ENCODE data around the gene RP9.

RP9 gene

DNA sequence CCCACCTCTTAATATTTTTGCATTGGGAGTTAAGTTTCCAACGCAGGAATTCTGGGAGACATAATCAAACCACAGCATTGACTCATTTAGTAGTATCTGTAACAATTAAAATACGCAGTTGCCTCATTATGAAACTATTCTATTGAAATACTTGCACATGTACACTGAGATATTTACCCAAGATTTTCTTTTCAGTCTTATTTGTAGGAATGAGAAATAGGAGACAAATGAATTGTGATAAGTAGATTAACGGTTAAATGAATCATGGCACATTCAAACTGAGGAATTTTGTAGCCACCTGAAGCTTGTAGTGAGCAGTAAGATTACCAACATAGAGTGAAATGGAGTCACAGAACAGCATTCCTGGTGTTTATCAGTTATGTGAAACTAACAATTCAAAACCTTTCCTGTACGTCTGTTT, 18.1 kb downstream of the RP9 start:
- H3K4me3 ChIP-seq (replicated peaks; ENCODE audit: low read depth, low read length) = no peak overlapping the region
- DNase-seq (ENCODE audit: low read depth) = peak; percentile 47
- TF ChIP-seq, protein P1, sequence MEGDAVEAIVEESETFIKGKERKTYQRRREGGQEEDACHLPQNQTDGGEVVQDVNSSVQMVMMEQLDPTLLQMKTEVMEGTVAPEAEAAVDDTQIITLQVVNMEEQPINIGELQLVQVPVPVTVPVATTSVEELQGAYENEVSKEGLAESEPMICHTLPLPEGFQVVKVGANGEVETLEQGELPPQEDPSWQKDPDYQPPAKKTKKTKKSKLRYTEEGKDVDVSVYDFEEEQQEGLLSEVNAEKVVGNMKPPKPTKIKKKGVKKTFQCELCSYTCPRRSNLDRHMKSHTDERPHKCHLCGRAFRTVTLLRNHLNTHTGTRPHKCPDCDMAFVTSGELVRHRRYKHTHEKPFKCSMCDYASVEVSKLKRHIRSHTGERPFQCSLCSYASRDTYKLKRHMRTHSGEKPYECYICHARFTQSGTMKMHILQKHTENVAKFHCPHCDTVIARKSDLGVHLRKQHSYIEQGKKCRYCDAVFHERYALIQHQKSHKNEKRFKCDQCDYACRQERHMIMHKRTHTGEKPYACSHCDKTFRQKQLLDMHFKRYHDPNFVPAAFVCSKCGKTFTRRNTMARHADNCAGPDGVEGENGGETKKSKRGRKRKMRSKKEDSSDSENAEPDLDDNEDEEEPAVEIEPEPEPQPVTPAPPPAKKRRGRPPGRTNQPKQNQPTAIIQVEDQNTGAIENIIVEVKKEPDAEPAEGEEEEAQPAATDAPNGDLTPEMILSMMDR (IDR thresholded peaks at IDR 0.05; ENCODE audit: low read length, missing control alignments) = no peak

DNA sequence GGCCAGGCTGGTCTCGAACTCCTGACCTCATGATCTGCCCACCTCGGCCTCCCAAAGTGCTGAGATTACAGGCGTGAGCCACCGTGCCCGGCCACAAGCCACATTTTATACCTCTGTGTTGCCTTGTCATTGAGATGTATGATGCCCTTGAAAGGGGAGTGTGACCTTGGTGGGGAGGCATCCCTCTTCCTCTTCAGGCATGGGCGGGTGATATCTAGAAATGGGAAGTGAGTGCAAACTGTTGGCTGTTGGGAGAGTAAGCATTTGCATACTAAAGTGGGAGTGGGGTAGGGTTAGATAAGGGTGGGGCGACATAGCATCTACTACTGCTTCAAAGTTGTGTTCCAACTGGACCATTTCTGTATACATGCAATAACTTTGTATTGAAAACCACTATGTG, 20.1 kb downstream of the RP9 start:
- TF ChIP-seq, protein P1 (IDR thresholded peaks at IDR 0.05; ENCODE audit: low read length, missing control alignments) = no peak
- DNase-seq (ENCODE audit: low read depth) = no peak
- H3K4me3 ChIP-seq (replicated peaks; ENCODE audit: low read depth, low read length) = no peak overlapping the region

DNA sequence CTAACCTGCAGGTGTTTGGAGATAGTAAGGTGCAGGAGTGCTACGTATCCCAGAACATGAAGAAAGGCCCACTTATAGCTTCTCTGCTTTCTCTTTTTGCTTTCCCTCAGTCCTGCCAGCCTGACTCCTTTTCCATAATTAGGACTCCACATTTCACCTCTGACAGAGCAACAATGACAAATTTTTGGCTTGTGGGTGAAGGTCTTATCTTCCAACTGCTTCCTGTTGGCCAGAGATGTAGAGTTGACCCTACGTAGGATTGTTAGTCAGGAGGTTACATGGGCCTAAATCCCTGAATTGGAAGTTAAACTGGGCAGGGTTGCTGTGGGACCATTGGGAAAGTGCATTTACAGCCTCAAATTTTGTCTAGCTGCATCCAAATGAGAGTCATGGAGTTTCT, 21.3 kb downstream of the RP9 start:
- DNase-seq (ENCODE audit: low read depth) = peak; percentile 52
- TF ChIP-seq, protein P1 (IDR thresholded peaks at IDR 0.05; ENCODE audit: low read length, missing control alignments) = no peak

DNA sequence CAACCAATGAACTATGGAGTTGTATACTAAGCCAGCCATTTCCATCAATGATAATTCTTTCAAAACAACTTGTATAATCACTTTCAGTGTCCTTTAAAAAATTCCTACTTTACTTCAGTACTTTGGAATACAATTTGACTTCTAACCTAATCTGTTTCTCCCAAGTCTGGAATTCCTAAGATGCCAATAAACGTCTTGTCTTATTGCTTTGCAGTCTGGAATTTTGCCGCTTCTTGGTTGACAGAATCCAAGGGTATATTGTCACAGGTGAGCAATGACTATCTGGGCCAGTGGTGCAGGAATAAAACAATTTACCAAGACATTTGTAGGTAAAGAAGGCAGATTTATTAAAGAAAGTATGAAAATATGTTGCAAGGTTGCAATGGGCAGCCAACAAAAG, 21.8 kb downstream of the RP9 start:
- TF ChIP-seq, protein P1 (IDR thresholded peaks at IDR 0.05; ENCODE audit: low read length, missing control alignments) = no peak
- H3K4me3 ChIP-seq (replicated peaks; ENCODE audit: low read depth, low read length) = no peak overlapping the region
- DNase-seq (ENCODE audit: low read depth) = no peak

More for the DNA sequence above, 21.3 kb downstream of the RP9 start:
- no peak overlapping the region for H3K4me3 ChIP-seq (replicated peaks; ENCODE audit: low read depth, low read length)

DNA sequence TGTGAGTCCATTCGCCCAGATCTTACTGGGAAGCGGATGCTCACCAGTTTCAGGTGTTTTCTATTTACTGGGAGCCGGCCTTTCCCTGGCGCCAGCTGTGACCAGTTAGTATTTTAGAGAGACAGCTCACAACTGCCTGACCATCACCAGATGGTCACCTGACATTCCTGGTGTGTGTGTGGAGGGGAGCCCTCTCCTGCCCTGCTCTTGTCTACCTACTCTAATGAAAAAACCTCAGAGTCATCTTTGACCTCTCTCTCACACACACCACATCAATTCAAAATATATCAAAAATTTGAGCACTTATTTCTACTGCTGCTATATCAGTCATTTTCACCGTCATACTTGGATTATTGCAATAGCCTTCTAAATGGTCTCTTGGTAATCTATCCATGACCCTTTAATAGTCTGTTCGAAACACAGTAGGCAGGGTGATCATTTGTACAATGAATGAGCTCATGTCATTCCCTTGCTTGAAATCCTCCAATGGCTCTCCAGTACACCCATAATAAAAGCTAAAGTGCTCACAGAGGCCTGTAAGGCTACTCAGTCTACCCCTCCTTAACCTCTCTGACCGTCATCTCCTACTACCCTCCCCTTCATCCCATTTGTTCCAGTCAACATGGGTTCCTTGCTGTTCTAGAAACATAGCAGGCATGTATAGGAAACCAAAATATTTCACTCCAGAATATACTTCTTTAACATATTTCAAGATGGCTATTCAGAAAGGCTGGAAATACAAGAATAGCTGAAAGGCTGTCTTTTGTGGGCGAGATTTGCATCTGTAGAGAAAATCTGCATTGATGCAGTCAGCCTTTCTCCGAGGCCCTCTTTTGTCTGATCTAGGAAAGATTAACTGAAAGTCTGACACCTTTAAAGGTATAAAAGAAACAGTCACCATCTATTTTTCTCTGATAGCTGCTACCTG, 29.2 kb downstream of the RP9 start:
- no peak overlapping the region for H3K4me3 ChIP-seq (replicated peaks; ENCODE audit: low read depth, low read length)
- DNase-seq (ENCODE audit: low read depth) = no peak
- TF ChIP-seq, protein P1 (IDR thresholded peaks at IDR 0.05; ENCODE audit: low read length, missing control alignments) = no peak

DNA sequence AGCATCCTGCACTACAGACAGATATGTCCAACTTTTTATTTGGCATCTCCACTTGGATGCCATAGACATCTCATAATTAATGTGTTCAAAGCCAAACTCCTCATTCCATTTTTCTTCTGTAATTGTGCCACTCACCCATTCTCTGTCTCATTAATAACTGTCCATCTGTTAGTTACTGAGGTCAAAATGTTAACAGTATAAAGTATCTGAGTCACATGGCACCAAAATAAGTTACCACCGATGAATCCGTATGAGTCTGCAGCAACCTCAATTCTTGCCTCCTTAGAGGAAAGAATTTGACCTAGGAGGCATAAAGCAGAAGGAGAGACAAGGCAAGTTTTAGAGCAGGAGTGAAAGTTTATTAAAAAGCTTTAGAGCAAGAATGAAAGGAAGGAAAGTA, 30.1 kb downstream of the RP9 start:
- TF ChIP-seq, protein P1 (IDR thresholded peaks at IDR 0.05; ENCODE audit: low read length, missing control alignments) = no peak
- DNase-seq (ENCODE audit: low read depth) = no peak
- no peak overlapping the region for H3K4me3 ChIP-seq (replicated peaks; ENCODE audit: low read depth, low read length)
